PFSK-1 (cell line): ENCODE measurements around the gene UNC93A.

Experiments used
- FOXP2 ChIP-seq: optimal IDR thresholded peaks from 2 replicates; pipeline ENCODE3; 2011; ENCODE audit warnings: borderline replicate concordance, control low read depth, inconsistent platforms; ENCODE audit not compliant: insufficient read depth; ENCODE audit errors: extremely low read length, extremely low read depth
- POLR2AphosphoS5 ChIP-seq: IDR thresholded peaks from 2 replicates; pipeline ENCODE4 v1.6.1; 2012; ENCODE audit warnings: low read depth, mild to moderate bottlenecking, control low read depth, low read length, moderate library complexity
- SIN3A ChIP-seq: IDR thresholded peaks from 2 replicates; pipeline ENCODE4 v1.6.1; 2012; ENCODE audit warnings: mild to moderate bottlenecking, low read length, moderate library complexity, borderline replicate concordance; ENCODE audit not compliant: insufficient read depth
- TAF1 ChIP-seq: IDR thresholded peaks from 2 replicates; pipeline ENCODE4 v1.6.1; 2012; ENCODE audit warnings: low read length, control low read depth, borderline replicate concordance; ENCODE audit not compliant: insufficient read depth
- TF ChIP-seq, protein P1 (sequence below), 2 experiments: IDR thresholded peaks; 2 replicates each; pipeline versions ENCODE4 v1.6.1 to v1.8.0; 2011 to 2012; ENCODE audit warnings: low read depth in 2 of 2, low read length in 2 of 2, control low read depth in 1 of 2, inconsistent platforms in 1 of 2, mild to moderate bottlenecking in 1 of 2, moderate library complexity in 1 of 2; ENCODE audit not compliant: insufficient read depth in 1 of 2

UNC93A gene

DNA sequence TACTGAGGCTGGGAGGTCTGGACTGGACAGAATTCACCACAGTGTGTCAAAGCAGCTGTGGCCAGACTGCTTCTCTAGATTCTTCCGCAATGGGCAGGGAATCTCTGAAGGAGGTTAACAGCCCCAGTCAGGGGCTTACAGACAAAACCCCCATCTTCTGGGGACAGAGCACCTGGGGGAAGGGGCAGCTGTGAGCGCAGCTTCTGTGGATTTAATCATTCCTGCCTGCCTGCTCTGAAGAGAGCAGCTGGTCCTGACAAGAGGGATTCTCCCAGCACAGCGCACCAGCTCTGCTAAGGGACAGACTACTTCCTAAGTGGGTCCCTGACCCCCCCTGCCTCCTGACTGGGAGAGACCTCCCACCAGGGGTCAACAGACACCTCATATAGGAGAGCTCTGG lies 32.5 kb upstream of the UNC93A start:
- no peak for TF ChIP-seq POLR2AphosphoS5
- no peak for TF ChIP-seq TAF1

DNA sequence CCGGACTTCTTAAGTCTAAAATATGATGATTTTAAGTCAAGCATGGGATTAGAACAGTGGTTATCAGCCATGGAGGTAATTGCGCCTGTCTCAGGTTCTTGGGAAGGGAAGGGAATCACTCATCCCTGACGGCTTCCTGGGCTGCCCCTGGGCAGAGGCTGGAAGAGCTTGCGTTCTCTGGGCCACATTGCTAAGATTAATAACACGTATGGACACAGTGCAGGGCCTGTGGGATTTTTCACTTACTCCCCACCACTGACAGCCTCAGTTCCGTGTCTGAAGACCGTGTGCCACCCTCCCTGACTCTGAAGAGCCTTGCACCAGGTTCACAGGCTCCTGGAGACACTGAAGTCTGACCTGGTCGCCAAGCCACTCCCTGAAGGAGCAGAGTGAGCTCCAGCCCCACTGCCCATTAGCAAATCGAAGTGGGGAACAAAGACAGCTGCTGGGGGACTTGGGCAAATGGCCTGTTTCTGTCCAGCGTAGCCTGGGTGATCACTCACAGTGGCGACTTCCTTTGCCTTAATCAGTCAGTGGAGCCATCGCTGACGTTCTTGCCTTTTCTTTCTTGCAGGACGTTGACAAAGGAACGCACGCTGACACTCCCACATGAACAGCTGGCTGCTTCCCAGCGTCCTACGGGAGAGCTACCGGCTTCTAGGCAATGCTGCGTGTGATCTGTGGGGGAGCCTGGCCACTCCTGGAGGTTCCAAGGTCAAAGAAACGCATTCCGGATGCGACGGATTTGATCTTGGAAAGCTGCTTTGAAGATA lies 24.9 kb upstream of the UNC93A start:
- TF ChIP-seq, protein P1, sequence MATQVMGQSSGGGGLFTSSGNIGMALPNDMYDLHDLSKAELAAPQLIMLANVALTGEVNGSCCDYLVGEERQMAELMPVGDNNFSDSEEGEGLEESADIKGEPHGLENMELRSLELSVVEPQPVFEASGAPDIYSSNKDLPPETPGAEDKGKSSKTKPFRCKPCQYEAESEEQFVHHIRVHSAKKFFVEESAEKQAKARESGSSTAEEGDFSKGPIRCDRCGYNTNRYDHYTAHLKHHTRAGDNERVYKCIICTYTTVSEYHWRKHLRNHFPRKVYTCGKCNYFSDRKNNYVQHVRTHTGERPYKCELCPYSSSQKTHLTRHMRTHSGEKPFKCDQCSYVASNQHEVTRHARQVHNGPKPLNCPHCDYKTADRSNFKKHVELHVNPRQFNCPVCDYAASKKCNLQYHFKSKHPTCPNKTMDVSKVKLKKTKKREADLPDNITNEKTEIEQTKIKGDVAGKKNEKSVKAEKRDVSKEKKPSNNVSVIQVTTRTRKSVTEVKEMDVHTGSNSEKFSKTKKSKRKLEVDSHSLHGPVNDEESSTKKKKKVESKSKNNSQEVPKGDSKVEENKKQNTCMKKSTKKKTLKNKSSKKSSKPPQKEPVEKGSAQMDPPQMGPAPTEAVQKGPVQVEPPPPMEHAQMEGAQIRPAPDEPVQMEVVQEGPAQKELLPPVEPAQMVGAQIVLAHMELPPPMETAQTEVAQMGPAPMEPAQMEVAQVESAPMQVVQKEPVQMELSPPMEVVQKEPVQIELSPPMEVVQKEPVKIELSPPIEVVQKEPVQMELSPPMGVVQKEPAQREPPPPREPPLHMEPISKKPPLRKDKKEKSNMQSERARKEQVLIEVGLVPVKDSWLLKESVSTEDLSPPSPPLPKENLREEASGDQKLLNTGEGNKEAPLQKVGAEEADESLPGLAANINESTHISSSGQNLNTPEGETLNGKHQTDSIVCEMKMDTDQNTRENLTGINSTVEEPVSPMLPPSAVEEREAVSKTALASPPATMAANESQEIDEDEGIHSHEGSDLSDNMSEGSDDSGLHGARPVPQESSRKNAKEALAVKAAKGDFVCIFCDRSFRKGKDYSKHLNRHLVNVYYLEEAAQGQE (IDR thresholded peaks at IDR 0.05; ENCODE audit: insufficient read depth in 1 of 2, low read depth in 2 of 2, low read length in 2 of 2): peak in 1 of 2 experiments; percentile 58; a peak in 1 of 4 replicates

DNA sequence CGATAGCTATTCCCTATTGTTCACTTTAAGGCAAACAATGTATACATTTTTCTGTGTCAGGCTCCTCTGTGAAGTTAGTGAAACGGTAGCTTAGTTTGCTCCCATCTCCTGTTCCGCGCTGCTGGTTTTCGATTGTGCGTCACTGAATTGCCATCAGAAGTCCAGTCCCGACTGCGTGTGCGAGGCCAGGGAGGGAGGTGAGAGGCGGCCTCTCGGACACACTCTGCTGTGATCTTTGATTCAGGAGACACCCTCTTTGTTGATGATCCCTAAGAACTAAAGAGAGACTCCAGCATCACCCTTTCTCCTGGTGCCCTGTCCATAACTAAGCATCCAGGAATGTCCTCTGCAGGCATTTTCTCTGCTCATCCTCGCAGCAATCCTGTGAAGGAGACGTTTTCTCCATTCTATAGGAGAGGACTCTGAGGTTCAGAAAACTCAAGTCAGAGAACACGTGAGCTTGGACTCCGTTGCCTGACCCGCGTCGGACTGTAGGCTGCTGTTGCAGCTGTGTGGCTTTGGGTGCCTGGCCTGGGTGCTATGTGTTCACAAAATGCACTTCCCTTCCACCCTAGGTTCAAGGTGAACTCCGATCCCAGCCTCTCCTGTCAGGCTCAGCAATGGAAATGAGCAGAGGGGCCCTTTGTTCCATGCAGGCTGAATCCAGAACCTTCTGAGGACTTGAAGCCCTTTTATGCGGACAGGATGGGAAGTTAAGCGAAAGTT lies 24.1 kb upstream of the UNC93A start:
- TF ChIP-seq TAF1 (no peak), SIN3A (no peak), FOXP2 (no peak), POLR2AphosphoS5 (no peak)
- TF ChIP-seq, protein P1 (IDR thresholded peaks at IDR 0.05; ENCODE audit: insufficient read depth in 1 of 2, low read depth in 2 of 2, low read length in 2 of 2): no peak

DNA sequence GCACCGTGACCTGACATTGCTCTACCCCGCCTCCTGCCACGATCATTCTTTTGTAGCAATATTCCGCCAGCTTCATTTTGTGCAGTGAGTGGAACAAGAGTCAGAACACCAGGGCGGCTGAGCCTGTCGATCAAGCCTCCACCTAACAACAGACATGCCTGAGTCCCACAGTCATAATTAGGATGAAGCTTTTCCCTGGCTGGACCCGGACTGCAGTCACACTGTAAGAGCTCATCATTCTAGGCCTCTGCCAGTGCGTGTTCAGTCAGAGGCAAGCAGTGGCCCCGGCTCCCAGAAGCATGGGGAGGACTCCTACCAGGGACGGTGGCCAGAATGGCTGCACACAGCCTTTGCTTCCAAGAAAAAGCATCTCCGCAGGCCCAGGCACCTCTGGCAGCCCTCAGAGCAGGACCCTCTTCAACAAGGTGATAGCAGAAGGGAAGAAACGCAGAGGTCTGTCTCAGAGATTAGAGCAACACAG lies 23.2 kb upstream of the UNC93A start:
- no peak for TF ChIP-seq SIN3A
- no peak for TF ChIP-seq FOXP2
- no peak for TF ChIP-seq TAF1
- no peak for TF ChIP-seq POLR2AphosphoS5
- TF ChIP-seq, protein P1 (IDR thresholded peaks at IDR 0.05; ENCODE audit: insufficient read depth in 1 of 2, low read depth in 2 of 2, low read length in 2 of 2): no peak

DNA sequence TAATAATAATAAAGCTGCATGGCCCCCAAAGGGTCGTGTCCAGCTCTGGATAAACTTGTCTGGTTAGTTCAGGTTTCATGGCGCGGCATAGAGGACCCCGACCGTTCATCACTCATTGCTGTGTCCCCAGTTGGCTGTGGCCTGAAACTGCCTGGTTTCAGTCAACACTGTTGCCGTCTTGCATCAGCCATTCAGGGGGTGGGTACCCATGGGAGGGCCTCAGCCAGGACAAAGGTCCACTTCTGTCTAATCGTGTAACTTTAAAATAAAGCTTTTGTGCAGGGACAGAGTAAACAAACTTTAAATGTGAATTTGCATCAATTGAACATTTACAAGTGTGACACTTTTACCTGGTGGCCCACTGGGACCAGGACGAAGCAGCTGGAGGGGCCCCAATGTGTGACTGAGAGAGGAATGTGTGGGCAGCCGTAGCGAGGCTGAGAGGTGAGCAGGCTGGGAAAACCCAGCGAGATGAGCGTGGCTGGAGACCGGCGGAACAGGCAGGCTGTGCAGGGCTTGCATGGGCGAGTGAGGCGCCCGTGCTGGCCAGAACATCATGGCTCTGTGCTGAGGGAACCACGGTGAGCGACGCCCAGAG lies 22.3 kb upstream of the UNC93A start:
- TF ChIP-seq FOXP2 (no peak), SIN3A (no peak), POLR2AphosphoS5 (no peak)
- TF ChIP-seq, protein P1 (IDR thresholded peaks at IDR 0.05; ENCODE audit: insufficient read depth in 1 of 2, low read depth in 2 of 2, low read length in 2 of 2): no peak
